Measurements from ENCODE around the gene NME7.
A peak's percentile ranks its signal among the peaks of the same experiment; 100 is the strongest.

NME7 gene

DNA sequence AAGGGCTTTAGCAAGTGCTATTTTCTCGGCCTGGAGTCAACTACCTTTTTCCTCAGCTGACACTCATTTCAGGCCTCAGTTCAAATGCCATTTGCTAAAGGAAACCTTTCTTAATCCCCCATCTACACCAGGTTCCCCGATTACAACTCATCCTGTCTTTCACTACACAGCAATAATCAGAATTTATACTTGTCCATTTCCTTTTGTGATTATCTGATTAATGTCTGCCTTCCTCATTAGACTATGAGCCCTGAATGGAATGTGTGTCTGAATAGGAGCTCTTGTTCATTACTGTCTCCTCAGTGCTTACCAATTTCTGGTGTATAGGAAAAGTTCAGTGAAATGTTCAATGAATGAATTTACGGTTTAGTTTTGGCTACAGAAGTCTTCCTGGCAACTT, 224.3 kb downstream of the NME7 start:
- Histone ChIP-seq H3K4me3 (ENCODE audit: control insufficient read depth in 1 of 7, extremely low read depth in 1 of 7, insufficient read depth in 4 of 7, low read depth in 2 of 7, low read length in 6 of 7) (no peak overlapping the region), H3K36me3 (ENCODE audit: control insufficient read depth in 4 of 4, insufficient read depth in 4 of 4, low read length in 3 of 4) (no peaks in the 10 kb centered on the region), H3K27ac (ENCODE audit: insufficient read depth in 1 of 2, low read depth in 1 of 2, low read length in 2 of 2, poor library complexity in 1 of 2, severe bottlenecking in 2 of 2) (no peak overlapping the region), H3K4me1 (ENCODE audit: control extremely low read depth in 1 of 4, control insufficient read depth in 4 of 4, insufficient read depth in 4 of 4, low read length in 3 of 4) (peaks cover 0 to 2% (median under 1%) of the 10 kb centered on the region in 4 experiments), H3K9me3 (ENCODE audit: control extremely low read depth in 1 of 5, control insufficient read depth in 4 of 5, insufficient read depth in 2 of 5, low read depth in 1 of 5, low read length in 4 of 5) (no peaks in the 10 kb centered on the region), H3K27me3 (replicated peaks in 2 of 5; ENCODE audit: control insufficient read depth in 4 of 5, insufficient read depth in 5 of 5, low read length in 4 of 5) (no peaks in the 10 kb centered on the region)
- CTCF ChIA-PET = interaction anchor here (1.2 kb wide), 1 partner anchor 17 kb away, joined by 3 read pairs; no protein-coding TSS in a partner anchor
- WGBS (ENCODE audit: insufficient coverage) = 81% methylated on average over 1 of the region's 3 CpGs
- DNase-seq = no peak
- POLR2A ChIA-PET = no interaction called here

DNA sequence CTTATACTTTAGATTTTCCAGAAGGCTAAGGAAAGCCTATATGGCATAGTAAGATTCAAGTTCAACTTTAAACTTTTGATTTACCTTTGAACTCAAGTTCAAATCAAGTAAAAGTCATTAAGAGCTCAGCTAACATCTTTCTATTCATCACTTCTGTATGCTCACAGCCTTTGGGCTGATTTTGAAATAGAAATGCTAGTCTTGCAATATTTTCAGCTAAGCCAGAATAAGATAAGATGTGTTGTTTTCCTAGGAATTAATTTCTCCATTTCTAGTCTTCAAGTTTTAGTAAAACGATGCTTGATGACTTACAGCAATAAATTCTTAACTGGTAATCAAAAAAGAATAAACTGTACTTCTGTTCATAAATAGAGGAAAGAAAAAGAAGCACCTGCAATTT, 225.5 kb downstream of the NME7 start:
- no peak overlapping the region for H3K27ac ChIP-seq (ENCODE audit: insufficient read depth in 1 of 2, low read depth in 1 of 2, low read length in 2 of 2, poor library complexity in 1 of 2, severe bottlenecking in 2 of 2)
- ChIA-PET CTCF (no interaction called here), POLR2A (interaction anchor here (0.6 kb wide), 1 partner anchor 11 kb away, joined by 6 read pairs; no protein-coding TSS in a partner anchor)
- H3K4me3 ChIP-seq (ENCODE audit: control insufficient read depth in 1 of 7, extremely low read depth in 1 of 7, insufficient read depth in 4 of 7, low read depth in 2 of 7, low read length in 6 of 7) = no peak overlapping the region
- H3K9me3 ChIP-seq (ENCODE audit: control extremely low read depth in 1 of 5, control insufficient read depth in 4 of 5, insufficient read depth in 2 of 5, low read depth in 1 of 5, low read length in 4 of 5) = no peaks in the 10 kb centered on the region
- H3K36me3 ChIP-seq (ENCODE audit: control insufficient read depth in 4 of 4, insufficient read depth in 4 of 4, low read length in 3 of 4) = peaks cover 0 to 4% (median under 1%) of the 10 kb centered on the region in 4 experiments
- DNase-seq = no peak
- no peaks in the 10 kb centered on the region for H3K27me3 ChIP-seq (replicated peaks in 2 of 5; ENCODE audit: control insufficient read depth in 4 of 5, insufficient read depth in 5 of 5, low read length in 4 of 5)
- WGBS (ENCODE audit: insufficient coverage) = no CpG with 5 or more reads among the region's 1 CpG
- H3K4me1 ChIP-seq (ENCODE audit: control extremely low read depth in 1 of 4, control insufficient read depth in 4 of 4, insufficient read depth in 4 of 4, low read length in 3 of 4) = no peaks in the 10 kb centered on the region

DNA sequence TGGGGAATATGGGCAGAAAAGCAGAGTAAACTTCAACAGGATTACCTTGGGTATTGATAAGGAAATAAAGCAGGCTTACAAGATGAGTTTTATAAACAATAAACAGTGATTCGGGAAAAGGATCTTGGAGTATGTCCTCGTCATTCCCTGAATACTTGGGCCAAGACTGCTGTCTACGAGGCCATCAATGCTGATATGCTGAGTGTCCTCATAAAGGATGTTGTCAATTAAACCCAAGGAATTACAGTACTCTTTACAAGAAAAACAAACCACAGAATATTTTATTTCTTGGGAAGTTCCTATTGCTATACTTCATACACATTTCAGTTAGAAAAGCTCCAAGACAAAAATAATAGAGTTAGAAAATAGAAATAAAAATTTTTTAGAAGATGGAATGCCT, 226.2 kb downstream of the NME7 start:
- Histone ChIP-seq H3K36me3 (ENCODE audit: control insufficient read depth in 4 of 4, insufficient read depth in 4 of 4, low read length in 3 of 4) (peaks cover 0 to 6% (median under 1%) of the 10 kb centered on the region in 4 experiments), H3K27ac (ENCODE audit: insufficient read depth in 1 of 2, low read depth in 1 of 2, low read length in 2 of 2, poor library complexity in 1 of 2, severe bottlenecking in 2 of 2) (no peak overlapping the region), H3K9me3 (ENCODE audit: control extremely low read depth in 1 of 5, control insufficient read depth in 4 of 5, insufficient read depth in 2 of 5, low read depth in 1 of 5, low read length in 4 of 5) (no peaks in the 10 kb centered on the region), H3K4me1 (ENCODE audit: control extremely low read depth in 1 of 4, control insufficient read depth in 4 of 4, insufficient read depth in 4 of 4, low read length in 3 of 4) (no peaks in the 10 kb centered on the region), H3K4me3 (ENCODE audit: control insufficient read depth in 1 of 7, extremely low read depth in 1 of 7, insufficient read depth in 4 of 7, low read depth in 2 of 7, low read length in 6 of 7) (no peak overlapping the region), H3K27me3 (replicated peaks in 2 of 5; ENCODE audit: control insufficient read depth in 4 of 5, insufficient read depth in 5 of 5, low read length in 4 of 5) (no peaks in the 10 kb centered on the region)
- ChIA-PET POLR2A (no interaction called here), CTCF (no interaction called here)
- 100% methylated on average over 2 of the region's 3 CpGs for WGBS (ENCODE audit: insufficient coverage)
- DNase-seq = no peak

DNA sequence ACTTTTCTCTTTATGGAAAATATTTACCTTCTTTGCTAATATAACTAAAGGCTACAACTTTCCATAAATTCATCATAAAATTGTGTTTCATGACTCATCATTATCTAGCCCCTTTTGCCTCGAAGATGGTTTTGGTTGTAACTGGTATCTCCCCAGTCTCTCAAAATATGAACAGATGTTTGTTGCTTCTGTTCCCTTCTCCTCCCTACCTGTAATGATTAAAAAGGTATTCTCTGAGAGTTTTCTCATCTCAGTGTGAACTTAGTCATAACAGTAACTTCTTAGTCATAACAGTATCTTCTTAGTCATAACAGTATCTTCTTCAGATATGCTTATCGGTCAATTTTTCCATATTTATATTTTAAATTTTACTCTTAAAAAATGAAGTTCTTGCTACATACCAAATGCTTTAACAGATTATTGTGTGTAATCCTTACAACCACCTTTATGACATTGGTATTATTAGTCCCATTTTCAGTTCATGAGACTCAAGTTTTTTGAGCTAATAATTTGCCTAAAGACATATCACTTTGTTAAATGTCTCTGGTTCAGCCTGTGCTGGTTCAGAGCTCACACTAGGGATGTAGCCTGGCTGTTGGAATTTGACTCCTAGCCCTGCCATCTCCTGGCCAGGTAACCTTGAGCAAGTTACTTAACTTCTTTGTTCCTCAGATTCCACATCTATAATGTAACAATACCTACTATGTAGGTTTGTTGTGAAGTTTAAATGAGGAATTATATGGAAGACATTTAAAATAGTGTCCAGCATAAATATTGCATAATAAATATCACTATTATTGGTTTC, 228.5 kb downstream of the NME7 start:
- CTCF ChIA-PET = no interaction called here
- no peaks in the 10 kb centered on the region for H3K9me3 ChIP-seq (ENCODE audit: control extremely low read depth in 1 of 5, control insufficient read depth in 4 of 5, insufficient read depth in 2 of 5, low read depth in 1 of 5, low read length in 4 of 5)
- no CpG with 5 or more reads among the region's 2 CpGs for WGBS (ENCODE audit: insufficient coverage)
- peaks cover 0 to 6% (median under 1%) of the 10 kb centered on the region in 4 experiments for H3K36me3 ChIP-seq (ENCODE audit: control insufficient read depth in 4 of 4, insufficient read depth in 4 of 4, low read length in 3 of 4)
- POLR2A ChIA-PET = interaction anchor here (0.6 kb wide), 1 partner anchor 247 kb away, joined by 4 read pairs; no protein-coding TSS in a partner anchor
- no peak for DNase-seq
- no peak overlapping the region for H3K27ac ChIP-seq (ENCODE audit: insufficient read depth in 1 of 2, low read depth in 1 of 2, low read length in 2 of 2, poor library complexity in 1 of 2, severe bottlenecking in 2 of 2)
- H3K4me1 ChIP-seq (ENCODE audit: control extremely low read depth in 1 of 4, control insufficient read depth in 4 of 4, insufficient read depth in 4 of 4, low read length in 3 of 4) = no peaks in the 10 kb centered on the region
- H3K27me3 ChIP-seq (replicated peaks in 2 of 5; ENCODE audit: control insufficient read depth in 4 of 5, insufficient read depth in 5 of 5, low read length in 4 of 5) = no peaks in the 10 kb centered on the region
- H3K4me3 ChIP-seq (ENCODE audit: control insufficient read depth in 1 of 7, extremely low read depth in 1 of 7, insufficient read depth in 4 of 7, low read depth in 2 of 7, low read length in 6 of 7) = no peak overlapping the region

DNA sequence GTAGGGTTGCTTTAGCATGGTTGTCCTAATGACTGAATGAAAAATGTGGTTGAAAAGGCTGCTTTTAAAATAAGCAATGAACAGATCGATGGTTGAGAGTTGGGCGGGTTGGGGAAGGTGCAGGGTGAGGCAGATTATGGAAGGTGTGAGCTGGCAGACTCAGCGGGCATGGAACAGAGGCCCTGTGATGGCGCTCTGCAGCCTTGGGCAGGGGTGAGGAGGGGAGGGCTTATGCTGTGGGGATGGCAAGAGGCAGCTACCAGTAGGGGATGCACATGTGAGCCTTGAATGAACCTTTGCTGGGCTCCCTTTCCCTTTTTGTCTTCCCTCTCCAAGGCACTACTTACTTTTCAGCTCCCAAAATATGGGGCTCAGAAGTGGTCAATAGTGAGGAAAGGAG, 230.2 kb downstream of the NME7 start:
- Histone ChIP-seq H3K36me3 (ENCODE audit: control insufficient read depth in 4 of 4, insufficient read depth in 4 of 4, low read length in 3 of 4) (peaks cover 0 to 11% (median 4%) of the 10 kb centered on the region in 4 experiments), H3K9me3 (ENCODE audit: control extremely low read depth in 1 of 5, control insufficient read depth in 4 of 5, insufficient read depth in 2 of 5, low read depth in 1 of 5, low read length in 4 of 5) (no peaks in the 10 kb centered on the region), H3K27me3 (replicated peaks in 2 of 5; ENCODE audit: control insufficient read depth in 4 of 5, insufficient read depth in 5 of 5, low read length in 4 of 5) (no peaks in the 10 kb centered on the region), H3K4me1 (ENCODE audit: control extremely low read depth in 1 of 4, control insufficient read depth in 4 of 4, insufficient read depth in 4 of 4, low read length in 3 of 4) (no peaks in the 10 kb centered on the region), H3K4me3 (ENCODE audit: control insufficient read depth in 1 of 7, extremely low read depth in 1 of 7, insufficient read depth in 4 of 7, low read depth in 2 of 7, low read length in 6 of 7) (no peak overlapping the region), H3K27ac (ENCODE audit: insufficient read depth in 1 of 2, low read depth in 1 of 2, low read length in 2 of 2, poor library complexity in 1 of 2, severe bottlenecking in 2 of 2) (no peak overlapping the region)
- ChIA-PET CTCF (no interaction called here), POLR2A (no interaction called here)
- no peak for DNase-seq
- 100% methylated on average over 3 of the region's 4 CpGs for WGBS (ENCODE audit: insufficient coverage)

DNA sequence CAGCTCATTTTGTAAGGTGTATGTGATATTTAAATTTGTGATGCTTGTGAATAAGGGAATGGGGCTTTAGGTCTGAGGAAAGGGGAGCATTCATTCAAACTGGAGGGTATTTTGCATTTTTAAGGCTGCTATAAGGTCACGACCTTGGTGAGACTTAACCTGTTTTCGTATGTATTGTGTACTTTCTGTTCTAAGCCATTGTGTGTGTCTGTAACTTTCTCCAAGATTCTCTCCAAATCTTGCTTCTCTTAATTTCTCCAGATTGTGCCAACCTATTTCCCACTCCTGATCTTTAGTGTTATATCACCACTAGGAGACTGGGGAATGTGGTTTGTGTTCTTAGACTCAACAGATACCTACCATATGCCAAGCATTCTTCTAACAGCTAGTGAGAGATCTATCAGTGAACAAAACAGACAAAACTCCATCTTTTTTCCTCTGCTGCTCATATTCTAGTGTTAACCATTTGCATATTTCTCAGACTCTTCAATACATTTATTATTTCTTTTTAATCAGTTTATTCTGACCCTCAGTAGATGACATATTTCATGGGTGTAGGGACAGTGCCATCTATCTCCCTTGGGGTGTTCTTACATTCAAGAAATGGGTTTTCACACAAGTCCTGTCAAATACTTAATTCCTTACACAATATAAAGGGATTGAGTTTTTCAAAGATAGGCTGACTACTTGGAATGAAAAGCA, 233.6 kb downstream of the NME7 start:
- Histone ChIP-seq H3K27ac (ENCODE audit: insufficient read depth in 1 of 2, low read depth in 1 of 2, low read length in 2 of 2, poor library complexity in 1 of 2, severe bottlenecking in 2 of 2) (no peak overlapping the region), H3K4me3 (ENCODE audit: control insufficient read depth in 1 of 7, extremely low read depth in 1 of 7, insufficient read depth in 4 of 7, low read depth in 2 of 7, low read length in 6 of 7) (no peak overlapping the region), H3K36me3 (ENCODE audit: control insufficient read depth in 4 of 4, insufficient read depth in 4 of 4, low read length in 3 of 4) (peaks cover 0 to 36% (median 24%) of the 10 kb centered on the region in 4 experiments), H3K9me3 (ENCODE audit: control extremely low read depth in 1 of 5, control insufficient read depth in 4 of 5, insufficient read depth in 2 of 5, low read depth in 1 of 5, low read length in 4 of 5) (no peaks in the 10 kb centered on the region), H3K27me3 (replicated peaks in 2 of 5; ENCODE audit: control insufficient read depth in 4 of 5, insufficient read depth in 5 of 5, low read length in 4 of 5) (no peaks in the 10 kb centered on the region), H3K4me1 (ENCODE audit: control extremely low read depth in 1 of 4, control insufficient read depth in 4 of 4, insufficient read depth in 4 of 4, low read length in 3 of 4) (no peaks in the 10 kb centered on the region)
- no CpG with 5 or more reads among the region's 2 CpGs for WGBS (ENCODE audit: insufficient coverage)
- CTCF ChIA-PET = interaction anchor here (1.1 to 2.7 kb wide), 6 partner anchors 9 to 791 kb away, joined by 3 to 11 read pairs (median 4); no protein-coding TSS in a partner anchor
- peak in 2 of 3 donors; percentile 5 to 23 for DNase-seq
- POLR2A ChIA-PET = no interaction called here

DNA sequence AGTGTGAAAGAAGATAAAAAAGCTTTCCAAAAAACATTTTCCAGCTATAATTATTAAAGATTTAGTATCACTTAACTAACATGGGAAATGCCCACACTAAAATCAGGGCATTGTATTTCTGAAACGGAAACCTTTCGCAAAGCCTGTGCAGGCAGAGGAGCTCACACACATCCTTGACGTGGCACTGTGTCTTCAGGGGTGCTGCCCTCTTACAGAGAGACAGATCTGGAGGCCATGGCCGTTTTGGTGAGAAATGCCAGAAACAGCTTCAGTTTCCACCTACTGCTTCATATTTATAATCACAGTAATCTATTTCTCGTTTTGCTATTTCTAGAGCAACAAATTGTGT, 234.4 kb downstream of the NME7 start:
- Histone ChIP-seq H3K27ac (ENCODE audit: insufficient read depth in 1 of 2, low read depth in 1 of 2, low read length in 2 of 2, poor library complexity in 1 of 2, severe bottlenecking in 2 of 2) (no peak overlapping the region), H3K36me3 (ENCODE audit: control insufficient read depth in 4 of 4, insufficient read depth in 4 of 4, low read length in 3 of 4) (peaks cover 4 to 43% (median 30%) of the 10 kb centered on the region in 4 experiments), H3K4me3 (ENCODE audit: control insufficient read depth in 1 of 7, extremely low read depth in 1 of 7, insufficient read depth in 4 of 7, low read depth in 2 of 7, low read length in 6 of 7) (no peak overlapping the region), H3K4me1 (ENCODE audit: control extremely low read depth in 1 of 4, control insufficient read depth in 4 of 4, insufficient read depth in 4 of 4, low read length in 3 of 4) (no peaks in the 10 kb centered on the region), H3K27me3 (replicated peaks in 2 of 5; ENCODE audit: control insufficient read depth in 4 of 5, insufficient read depth in 5 of 5, low read length in 4 of 5) (no peaks in the 10 kb centered on the region), H3K9me3 (ENCODE audit: control extremely low read depth in 1 of 5, control insufficient read depth in 4 of 5, insufficient read depth in 2 of 5, low read depth in 1 of 5, low read length in 4 of 5) (no peaks in the 10 kb centered on the region)
- CTCF ChIA-PET = interaction anchor here (1.1 to 2.7 kb wide), 6 partner anchors 8 to 791 kb away, joined by 3 to 11 read pairs (median 4); no protein-coding TSS in a partner anchor
- 95% methylated on average over 4 of the region's 5 CpGs for WGBS (ENCODE audit: insufficient coverage)
- DNase-seq = no peak
- POLR2A ChIA-PET = no interaction called here

All from common myeloid progenitor, CD34-positive (primary cell).